ENCODE data around the gene URM1.

GRCh38 chr9:128323791-128324190, 47.4 kb upstream of the URM1 start:
- TF ChIP-seq, protein P1, sequence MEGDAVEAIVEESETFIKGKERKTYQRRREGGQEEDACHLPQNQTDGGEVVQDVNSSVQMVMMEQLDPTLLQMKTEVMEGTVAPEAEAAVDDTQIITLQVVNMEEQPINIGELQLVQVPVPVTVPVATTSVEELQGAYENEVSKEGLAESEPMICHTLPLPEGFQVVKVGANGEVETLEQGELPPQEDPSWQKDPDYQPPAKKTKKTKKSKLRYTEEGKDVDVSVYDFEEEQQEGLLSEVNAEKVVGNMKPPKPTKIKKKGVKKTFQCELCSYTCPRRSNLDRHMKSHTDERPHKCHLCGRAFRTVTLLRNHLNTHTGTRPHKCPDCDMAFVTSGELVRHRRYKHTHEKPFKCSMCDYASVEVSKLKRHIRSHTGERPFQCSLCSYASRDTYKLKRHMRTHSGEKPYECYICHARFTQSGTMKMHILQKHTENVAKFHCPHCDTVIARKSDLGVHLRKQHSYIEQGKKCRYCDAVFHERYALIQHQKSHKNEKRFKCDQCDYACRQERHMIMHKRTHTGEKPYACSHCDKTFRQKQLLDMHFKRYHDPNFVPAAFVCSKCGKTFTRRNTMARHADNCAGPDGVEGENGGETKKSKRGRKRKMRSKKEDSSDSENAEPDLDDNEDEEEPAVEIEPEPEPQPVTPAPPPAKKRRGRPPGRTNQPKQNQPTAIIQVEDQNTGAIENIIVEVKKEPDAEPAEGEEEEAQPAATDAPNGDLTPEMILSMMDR (conservative IDR thresholded peaks at IDR 0.05) = no peak
- no peak for TF ChIP-seq ZFX (IDR thresholded peaks at IDR 0.05)

All from C4-2B (cell line).